ENCODE data around the gene RAX2.

GRCh38 chr19:3775831-3776230 is 3.8 kb upstream of the RAX2 start:
- TF ChIP-seq CTCF (IDR thresholded peaks at IDR 0.05; ENCODE audit: borderline replicate concordance, extremely low read depth, low read length, poor library complexity, severe bottlenecking): no peak
- no peak for TF ChIP-seq EZH2 (IDR thresholded peaks at IDR 0.05; ENCODE audit: borderline replicate concordance, low read depth, low read length, severe bottlenecking)

All from DND-41 (cell line).